ENCODE measurements around the gene SMOC1. TPM values are rescaled to one million over a fixed set of nuclear protein-coding genes. Genes with fewer than 3 reads are reported as not detected.

The SMOC1 gene
- total RNA-seq, result 1 to 10 TPM in 2 of 7 donors, under 1 TPM in 5; 0.35 to 4.7 (median 0.55) TPM
- 1 to 10 TPM; 1.4 to 9.1 TPM for polyA plus RNA-seq
- long read RNA-seq, donor 1, result 0 reads
- long read RNA-seq, donor 2, partial matches to known transcripts, result 7 of 8 reads
- long read RNA-seq, donor 2, other reads (novel, unspliced or antisense), result 0 of 8 reads
- long read RNA-seq, donor 3, result 0 reads

DNA sequence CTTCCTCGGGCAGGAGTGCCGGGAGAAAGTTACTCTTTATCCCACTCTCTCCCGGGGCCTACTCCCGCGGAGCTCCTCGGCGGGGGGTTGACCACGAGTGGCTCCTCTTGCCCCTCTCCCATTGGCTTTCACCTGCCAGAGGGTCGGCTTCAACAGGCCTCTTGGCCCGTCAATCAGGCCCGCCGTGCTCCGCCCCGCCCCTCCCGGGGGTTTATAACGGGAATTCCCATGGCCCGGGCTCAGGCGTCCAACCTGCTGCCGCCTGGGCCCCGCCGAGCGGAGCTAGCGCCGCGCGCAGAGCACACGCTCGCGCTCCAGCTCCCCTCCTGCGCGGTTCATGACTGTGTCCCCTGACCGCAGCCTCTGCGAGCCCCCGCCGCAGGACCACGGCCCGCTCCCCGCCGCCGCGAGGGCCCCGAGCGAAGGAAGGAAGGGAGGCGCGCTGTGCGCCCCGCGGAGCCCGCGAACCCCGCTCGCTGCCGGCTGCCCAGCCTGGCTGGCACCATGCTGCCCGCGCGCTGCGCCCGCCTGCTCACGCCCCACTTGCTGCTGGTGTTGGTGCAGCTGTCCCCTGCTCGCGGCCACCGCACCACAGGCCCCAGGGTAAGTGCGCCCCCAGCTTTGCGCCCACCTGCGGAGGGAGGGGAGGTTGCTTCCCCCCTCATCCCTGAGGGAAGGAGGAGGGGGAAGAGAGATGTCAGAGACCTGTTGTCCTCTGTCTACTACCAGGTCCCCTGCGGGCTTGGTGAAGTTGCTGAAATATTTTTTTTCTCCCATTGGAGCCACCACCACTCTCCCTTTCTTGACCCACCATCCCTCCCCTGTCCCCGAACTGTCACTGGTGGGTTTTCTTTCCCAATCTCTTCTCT is at the start of gene SMOC1:
TSS of gene SMOC1 (plus strand) at position 242 of the 869 bp plus-strand sequence. CDS start at position 505, 263 bp downstream.
- peak in 2 of 5 donors; percentile 35 to 39 for DNase-seq
- H3K27ac ChIP-seq, result no peak within 1 kb of the TSS
- H3K9me3 ChIP-seq, result no peaks in the 10 kb centered on the region
- no peaks in the 10 kb centered on the region for H3K27me3 ChIP-seq
- no peaks in the 10 kb centered on the region for H3K4me1 ChIP-seq (ENCODE audit: insufficient read depth)
- H3K4me3 ChIP-seq, result no peak within 1 kb of the TSS
- TF ChIP-seq CTCF (IDR thresholded peaks at IDR 0.05), result no peak
- TF ChIP-seq EP300 (IDR thresholded peaks at IDR 0.05), result no peak
- TF ChIP-seq POLR2A (IDR thresholded peaks at IDR 0.05), result no peak
- intact Hi-C loops (cut with DNase I), result no loop called here
- 1% methylated on average over 55 to 67 of the region's 67 CpGs for WGBS, 3 donors
- H3K36me3 ChIP-seq, result no peaks in the 10 kb centered on the region

DNA sequence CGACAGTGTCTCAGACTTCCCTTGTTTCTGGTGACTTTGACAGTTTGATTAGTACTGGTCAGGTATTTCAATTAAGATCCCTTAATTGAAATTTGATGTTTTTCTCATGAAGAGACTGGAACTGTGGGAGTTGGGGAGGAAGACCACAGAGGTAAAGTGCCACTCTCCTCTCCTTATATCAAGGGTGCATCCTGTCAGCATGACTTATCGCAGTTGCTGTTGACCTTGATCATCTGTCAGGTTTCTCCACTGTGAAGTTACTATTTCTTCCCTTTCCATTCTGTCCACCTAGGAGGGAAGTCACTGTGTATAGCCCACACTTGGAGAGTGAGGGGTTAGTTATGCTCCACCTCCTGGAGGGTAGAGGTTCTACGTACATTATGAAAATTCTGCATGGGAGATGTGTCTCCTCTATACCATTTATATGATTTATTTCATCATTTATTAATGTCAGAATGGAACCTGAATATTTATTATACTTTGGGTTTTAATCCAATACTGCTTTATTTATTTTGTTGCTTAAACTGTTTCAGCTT is 40.3 kb upstream of the SMOC1 start:
- intact Hi-C loops (cut with DNase I), result no loop called here
- Histone ChIP-seq H3K9me3 (no peaks in the 10 kb centered on the region), H3K27ac (no peak overlapping the region), H3K36me3 (no peaks in the 10 kb centered on the region), H3K4me3 (no peak overlapping the region), H3K27me3 (no peaks in the 10 kb centered on the region), H3K4me1 (ENCODE audit: insufficient read depth) (no peaks in the 10 kb centered on the region)
- DNase-seq, result no peak
- TF ChIP-seq CTCF (IDR thresholded peaks at IDR 0.05) (no peak), POLR2A (IDR thresholded peaks at IDR 0.05) (no peak), EP300 (IDR thresholded peaks at IDR 0.05) (no peak)
- 59 to 66% (median 63%) methylated on average over 3 of the region's 3 CpGs for WGBS, 3 donors

- Histone ChIP-seq H3K9me3 (no peaks in the 10 kb centered on the region), H3K36me3 (no peaks in the 10 kb centered on the region), H3K4me1 (ENCODE audit: insufficient read depth) (no peaks in the 10 kb centered on the region), H3K27me3 (no peaks in the 10 kb centered on the region), H3K4me3 (no peak overlapping the region), H3K27ac (no peak overlapping the region)
- TF ChIP-seq CTCF (IDR thresholded peaks at IDR 0.05) (no peak), POLR2A (IDR thresholded peaks at IDR 0.05) (no peak), EP300 (IDR thresholded peaks at IDR 0.05) (no peak)
- 83 to 94% (median 94%) methylated on average over 3 of the region's 3 CpGs for WGBS, 3 donors
- intact Hi-C loops (cut with DNase I), result no loop called here
- DNase-seq, result no peak
These were observed 39.6 kb upstream of the SMOC1 start for GRCh38 chr14:69839661-69840060.

GRCh38 chr14:69841656-69842055 is 37.6 kb upstream of the SMOC1 start:
- DNase-seq, result no peak
- Histone ChIP-seq H3K4me1 (ENCODE audit: insufficient read depth) (no peaks in the 10 kb centered on the region), H3K36me3 (no peaks in the 10 kb centered on the region), H3K9me3 (no peaks in the 10 kb centered on the region), H3K27me3 (no peaks in the 10 kb centered on the region), H3K27ac (no peak overlapping the region), H3K4me3 (no peak overlapping the region)
- intact Hi-C loops (cut with DNase I), result no loop called here
- TF ChIP-seq POLR2A (IDR thresholded peaks at IDR 0.05), result no peak
- TF ChIP-seq CTCF (IDR thresholded peaks at IDR 0.05), result no peak
- no peak for TF ChIP-seq EP300 (IDR thresholded peaks at IDR 0.05)
- 5 to 14% (median 14%) methylated on average over 5 of the region's 5 CpGs for WGBS, 3 donors

Data from ovary (tissue), 10 donors.